Esophagus (tissue), 2 donors: ENCODE data around the gene ZNF423. TPM values are rescaled to one million over a fixed set of nuclear protein-coding genes. Genes with fewer than 3 reads are reported as not detected.

ENCODE experiments used
- H3K27ac ChIP-seq, 2 donors: one replicate each; pipeline ENCODE4 v1.5.1; 2013; ENCODE audit warnings: low read depth in 2 of 2, mild to moderate bottlenecking in 2 of 2, inconsistent platforms in 1 of 2, low read length in 1 of 2, moderate library complexity in 1 of 2
- H3K27me3 ChIP-seq, 2 donors: one replicate each; pipeline ENCODE4 v1.6.1; 2013; ENCODE audit warnings: low read length in 2 of 2, control low read depth in 1 of 2, mild to moderate bottlenecking in 1 of 2; ENCODE audit not compliant: insufficient read depth in 2 of 2, control insufficient read depth in 1 of 2
- H3K36me3 ChIP-seq, 2 donors: one replicate each; pipeline ENCODE4 v1.6.1; 2013; ENCODE audit warnings: low read length in 1 of 2; ENCODE audit not compliant: control insufficient read depth in 2 of 2, insufficient read depth in 2 of 2
- H3K4me1 ChIP-seq, 2 donors: one replicate each; pipeline ENCODE4 v1.6.1; 2013; ENCODE audit warnings: low read length in 1 of 2; ENCODE audit not compliant: control insufficient read depth in 2 of 2, insufficient read depth in 2 of 2
- H3K4me3 ChIP-seq, 2 donors: one replicate each; pipeline ENCODE4 v1.5.1; 2013; ENCODE audit warnings: low read length in 2 of 2, mild to moderate bottlenecking in 2 of 2, low read depth in 1 of 2, moderate library complexity in 1 of 2
- H3K9me3 ChIP-seq, 2 donors: one replicate each; pipeline ENCODE4 v1.6.1; 2013; ENCODE audit warnings: mild to moderate bottlenecking in 2 of 2, low read depth in 1 of 2, low read length in 1 of 2, moderate library complexity in 1 of 2; ENCODE audit not compliant: control insufficient read depth in 2 of 2, insufficient read depth in 1 of 2
- WGBS, 2 donors: extraction: QIAGEN DNeasy Blood & Tissue Kit; methylation state at CpG; one replicate each; pipeline ENCODE4 v1.1.7; 2013; 5-methylcytosine and 5-hydroxymethylcytosine counted together
- polyA plus RNA-seq, 2 donors: library from polyadenylated mRNA; stranded (reverse); fragments of 200-250 nt; gene quantifications; one replicate each; pipeline ENCODE4 v1.2.3, GENCODE V29; 2013
- donor health status: healthy with polysubstance abuse.
- donor health status: Bipolar disorder and iron deficiency.

The ZNF423 gene
- polyA plus RNA-seq, 2 donors = 0.53 to 0.67 TPM

- H3K36me3 ChIP-seq = no peaks in the 10 kb centered on the region
- H3K9me3 ChIP-seq = no peaks in the 10 kb centered on the region
- no peaks in the 10 kb centered on the region for H3K4me1 ChIP-seq
- H3K27me3 ChIP-seq = no peaks in the 10 kb centered on the region
- no peak overlapping the region for H3K27ac ChIP-seq
- WGBS, 2 donors = 65 to 69% methylated on average over 8 of the region's 8 CpGs
- no peak overlapping the region for H3K4me3 ChIP-seq
These were observed 373.2 kb downstream of the ZNF423 start for GRCh38 chr16:49482690-49483089.

GRCh38 chr16:49478616-49479015, 377.3 kb downstream of the ZNF423 start:
- Histone ChIP-seq H3K27me3 (no peaks in the 10 kb centered on the region), H3K4me3 (no peak overlapping the region), H3K36me3 (no peaks in the 10 kb centered on the region)

GRCh38 chr16:49478107-49478506, 377.8 kb downstream of the ZNF423 start:
- Histone ChIP-seq H3K9me3 (no peaks in the 10 kb centered on the region), H3K4me3 (no peak overlapping the region), H3K27ac (no peak overlapping the region), H3K27me3 (no peaks in the 10 kb centered on the region), H3K36me3 (no peaks in the 10 kb centered on the region), H3K4me1 (no peaks in the 10 kb centered on the region)
- whole genome bisulfite sequencing, 2 donors = 85 to 93% methylated on average over 3 of the region's 3 CpGs

More at GRCh38 chr16:49478616-49479015, 377.3 kb downstream of the ZNF423 start:
- Histone ChIP-seq H3K4me1 (no peaks in the 10 kb centered on the region), H3K9me3 (no peaks in the 10 kb centered on the region), H3K27ac (no peak overlapping the region)

GRCh38 chr16:49477250-49477895, 378.5 kb downstream of the ZNF423 start:
- Histone ChIP-seq H3K4me1 (no peaks in the 10 kb centered on the region), H3K27me3 (no peaks in the 10 kb centered on the region), H3K27ac (no peak overlapping the region), H3K36me3 (no peaks in the 10 kb centered on the region), H3K9me3 (no peaks in the 10 kb centered on the region), H3K4me3 (no peak overlapping the region)

GRCh38 chr16:49474741-49475140, 381.2 kb downstream of the ZNF423 start:
- no peaks in the 10 kb centered on the region for H3K36me3 ChIP-seq
- no peak overlapping the region for H3K4me3 ChIP-seq
- H3K27ac ChIP-seq = no peak overlapping the region
- no peaks in the 10 kb centered on the region for H3K9me3 ChIP-seq
- H3K27me3 ChIP-seq = no peaks in the 10 kb centered on the region
- no peaks in the 10 kb centered on the region for H3K4me1 ChIP-seq
- 74 to 79% methylated on average over 11 of the region's 11 CpGs for WGBS, 2 donors

GRCh38 chr16:49473773-49474172, 382.1 kb downstream of the ZNF423 start:
- 68 to 87% methylated on average over 5 of the region's 5 CpGs for WGBS, 2 donors

GRCh38 chr16:49473131-49473530, 382.8 kb downstream of the ZNF423 start:
- WGBS, 2 donors = 75 to 87% methylated on average over 5 of the region's 5 CpGs
- Histone ChIP-seq H3K4me1 (no peaks in the 10 kb centered on the region), H3K9me3 (no peaks in the 10 kb centered on the region), H3K27me3 (no peaks in the 10 kb centered on the region), H3K4me3 (no peak overlapping the region), H3K27ac (no peak overlapping the region), H3K36me3 (no peaks in the 10 kb centered on the region)

More at GRCh38 chr16:49473773-49474172, 382.1 kb downstream of the ZNF423 start:
- Histone ChIP-seq H3K4me1 (no peaks in the 10 kb centered on the region), H3K4me3 (no peak overlapping the region), H3K27ac (no peak overlapping the region), H3K9me3 (no peaks in the 10 kb centered on the region), H3K27me3 (no peaks in the 10 kb centered on the region), H3K36me3 (no peaks in the 10 kb centered on the region)

GRCh38 chr16:49472598-49472997, 383.3 kb downstream of the ZNF423 start:
- Histone ChIP-seq H3K36me3 (no peaks in the 10 kb centered on the region), H3K4me3 (no peak overlapping the region), H3K4me1 (no peaks in the 10 kb centered on the region), H3K27me3 (no peaks in the 10 kb centered on the region), H3K27ac (no peak overlapping the region), H3K9me3 (no peaks in the 10 kb centered on the region)
- WGBS, 2 donors = 83 to 85% methylated on average over 13 of the region's 13 CpGs

GRCh38 chr16:49471038-49471727, 384.7 kb downstream of the ZNF423 start:
- Histone ChIP-seq H3K4me1 (no peaks in the 10 kb centered on the region), H3K27ac (no peak overlapping the region), H3K4me3 (no peak overlapping the region), H3K36me3 (no peaks in the 10 kb centered on the region), H3K27me3 (no peaks in the 10 kb centered on the region), H3K9me3 (no peaks in the 10 kb centered on the region)
- 84% methylated on average over 11 of the region's 11 CpGs for WGBS, 2 donors

GRCh38 chr16:49470513-49470991, 385.4 kb downstream of the ZNF423 start:
- Histone ChIP-seq H3K36me3 (no peaks in the 10 kb centered on the region), H3K4me1 (no peaks in the 10 kb centered on the region), H3K27me3 (no peaks in the 10 kb centered on the region), H3K9me3 (no peaks in the 10 kb centered on the region), H3K4me3 (no peak overlapping the region), H3K27ac (no peak overlapping the region)
- 61 to 77% methylated on average over 3 of the region's 3 CpGs for WGBS, 2 donors
